HEK293 (cell line): Measurements from ENCODE around the gene TLCD3B.

Experiments used
- CTCF ChIA-PET: fragments of 350-600 bp; formaldehyde crosslinking; extraction: SDS; loops from one replicate; lab custom pipeline; 2021; ENCODE audit warnings: antibody characterized with exemption; lab: Yijun Ruan, JAX
- POLR2A ChIA-PET: fragments of 300-600 bp; formaldehyde crosslinking; extraction: SDS; loops from one replicate; lab custom pipeline; 2020; ENCODE audit warnings: antibody characterized with exemption, inconsistent platforms; lab: Yijun Ruan, JAX
- H3K27ac ChIP-seq: fragments of 200-500 bp; sonication (Bioruptor generic); 2 replicates; pipeline ENCODE4 v1.5.1; 2014; ENCODE audit warnings: low read depth, low read length, control low read depth, inconsistent platforms; ENCODE audit errors: extremely low read depth
- H3K36me3 ChIP-seq, 2 experiments: fragments of 200-500 bp in 1 of 2; sonication (Bioruptor generic) in 1 of 2; 1 replicate in 1 of 2; 2 replicates in 1 of 2; pipeline ENCODE4 v1.5.1; 2014 to 2017; ENCODE audit warnings: inconsistent platforms in 2 of 2, low read length in 2 of 2; ENCODE audit not compliant: control insufficient read depth in 2 of 2, insufficient read depth in 1 of 2
- H3K4me1 ChIP-seq: fragments of 200-500 bp; sonication (Bioruptor generic); 2 replicates; pipeline ENCODE4 v1.5.1; 2014; ENCODE audit warnings: mild to moderate bottlenecking, low read length, inconsistent platforms; ENCODE audit not compliant: control insufficient read depth, insufficient read depth
- H3K4me3 ChIP-seq: 2 replicates; pipeline ENCODE4 v1.5.1; 2011; ENCODE audit warnings: low read depth, mild to moderate bottlenecking, control low read depth, low read length, moderate library complexity
- H3K9me3 ChIP-seq: fragments of 200-500 bp; sonication (Bioruptor generic); 2 replicates; pipeline ENCODE4 v1.5.1; 2014; ENCODE audit warnings: low read depth, low read length, inconsistent platforms; ENCODE audit not compliant: control insufficient read depth, insufficient read depth
- GLIS2 ChIP-seq: fragments of 450-650 bp; formaldehyde crosslinking; IDR thresholded peaks from 2 replicates; pipeline ENCODE4 v1.5.1; 2016; ENCODE audit warnings: missing biosample characterization, missing genetic modification characterization
- YY2 ChIP-seq: fragments of 450-650 bp; formaldehyde crosslinking; IDR thresholded peaks from 2 replicates; pipeline ENCODE4 v1.5.1; 2016; ENCODE audit warnings: missing biosample characterization, missing genetic modification characterization
- ZBTB17 ChIP-seq: fragments of 450-650 bp; formaldehyde crosslinking; IDR thresholded peaks from 2 replicates; pipeline ENCODE4 v1.5.1; 2016; ENCODE audit warnings: missing biosample characterization, missing genetic modification characterization
- ZBTB21 ChIP-seq: fragments of 450-650 bp; formaldehyde crosslinking; IDR thresholded peaks from 2 replicates; pipeline ENCODE4 v1.5.1; 2017; ENCODE audit warnings: missing biosample characterization, missing genetic modification characterization
- ZBTB8A ChIP-seq: fragments of 450-650 bp; formaldehyde crosslinking; IDR thresholded peaks from 2 replicates; pipeline ENCODE4 v1.5.1; 2016; ENCODE audit warnings: missing biosample characterization, missing genetic modification characterization
- ZNF211 ChIP-seq: fragments of 450-650 bp; formaldehyde crosslinking; IDR thresholded peaks from 2 replicates; pipeline ENCODE4 v1.5.1; 2016; ENCODE audit warnings: low read depth, missing biosample characterization, missing genetic modification characterization
- ZNF266 ChIP-seq: fragments of 450-650 bp; formaldehyde crosslinking; IDR thresholded peaks from 2 replicates; pipeline ENCODE4 v1.5.1; 2016; ENCODE audit warnings: missing biosample characterization, missing genetic modification characterization, low read depth
- ZNF426 ChIP-seq: fragments of 450-650 bp; formaldehyde crosslinking; IDR thresholded peaks from 2 replicates; pipeline ENCODE4 v1.5.1; 2017; ENCODE audit warnings: missing biosample characterization, missing genetic modification characterization, mild to moderate bottlenecking, inconsistent platforms, moderate library complexity
- ZNF571 ChIP-seq: fragments of 450-650 bp; formaldehyde crosslinking; IDR thresholded peaks from 2 replicates; pipeline ENCODE4 v1.5.0; 2017; ENCODE audit warnings: missing biosample characterization, missing genetic modification characterization
- ZNF654 ChIP-seq: fragments of 450-650 bp; formaldehyde crosslinking; IDR thresholded peaks from 2 replicates; pipeline ENCODE4 v1.5.1; 2016; ENCODE audit warnings: low read depth, missing biosample characterization, missing genetic modification characterization
- ZNF677 ChIP-seq: fragments of 450-650 bp; IDR thresholded peaks from 2 replicates; pipeline ENCODE4 v1.5.0; 2018; ENCODE audit warnings: missing biosample characterization, mild to moderate bottlenecking, missing genetic modification characterization, moderate library complexity
- ZNF843 ChIP-seq: fragments of 450-650 bp; formaldehyde crosslinking; IDR thresholded peaks from 2 replicates; pipeline ENCODE4 v1.5.1; 2016; ENCODE audit warnings: missing biosample characterization, missing genetic modification characterization
- TF ChIP-seq, protein P1 (sequence below): fragments of 450-650 bp; formaldehyde crosslinking; IDR thresholded peaks from 2 replicates; pipeline ENCODE4 v1.5.1; 2016; ENCODE audit warnings: missing biosample characterization, missing genetic modification characterization
- TF ChIP-seq, protein P2 (sequence below): fragments of 450-650 bp; formaldehyde crosslinking; IDR thresholded peaks from 2 replicates; pipeline ENCODE4 v1.5.1; 2016; ENCODE audit warnings: missing biosample characterization, missing genetic modification characterization
- TF ChIP-seq, protein P3 (sequence below): fragments of 450-650 bp; formaldehyde crosslinking; IDR thresholded peaks from 2 replicates; pipeline ENCODE4 v1.5.1; 2016; ENCODE audit warnings: missing biosample characterization, missing genetic modification characterization
- TF ChIP-seq, protein P4 (sequence below): fragments of 450-650 bp; formaldehyde crosslinking; IDR thresholded peaks from 2 replicates; pipeline ENCODE4 v1.5.1; 2017; ENCODE audit warnings: missing biosample characterization, missing genetic modification characterization
- TF ChIP-seq, protein P5 (sequence below): fragments of 450-650 bp; formaldehyde crosslinking; conservative IDR thresholded peaks from 2 replicates; pipeline ENCODE4 v1.5.1; 2016; ENCODE audit warnings: low read depth, missing biosample characterization, missing genetic modification characterization

TLCD3B gene

DNA sequence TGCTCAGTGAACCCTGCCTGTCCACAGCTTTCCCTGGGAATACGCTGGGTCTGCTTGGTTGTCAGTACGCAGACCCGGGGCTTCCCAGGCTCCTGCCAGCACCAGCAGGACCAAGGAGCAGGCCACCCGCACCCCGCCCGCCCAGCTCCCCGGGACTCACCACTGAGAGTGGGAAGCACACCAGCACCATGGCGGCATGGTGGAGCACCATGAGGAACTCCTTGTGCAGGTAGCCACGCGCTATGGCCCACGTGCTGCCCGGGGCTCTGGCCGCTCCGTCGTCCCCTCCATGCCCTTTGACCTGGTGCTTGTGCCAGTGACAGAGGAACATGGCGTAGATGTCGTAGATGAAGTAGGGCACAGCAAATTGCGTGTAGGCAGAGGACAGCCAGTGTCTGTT, 4.6 kb downstream of the TLCD3B start:
- TF ChIP-seq ZNF843 (tag by site-specific recombination) (no peak), ZNF426 (no peak), ZNF654 (no peak), ZNF211 (tag by site-specific recombination) (no peak), ZBTB17 (tag by site-specific recombination) (no peak), ZBTB21 (tag by site-specific recombination) (no peak), YY2 (tag by site-specific recombination) (no peak), ZNF677 (tag by site-specific recombination) (no peak), ZNF266 (tag by site-specific recombination) (no peak)
- TF ChIP-seq, protein P1, sequence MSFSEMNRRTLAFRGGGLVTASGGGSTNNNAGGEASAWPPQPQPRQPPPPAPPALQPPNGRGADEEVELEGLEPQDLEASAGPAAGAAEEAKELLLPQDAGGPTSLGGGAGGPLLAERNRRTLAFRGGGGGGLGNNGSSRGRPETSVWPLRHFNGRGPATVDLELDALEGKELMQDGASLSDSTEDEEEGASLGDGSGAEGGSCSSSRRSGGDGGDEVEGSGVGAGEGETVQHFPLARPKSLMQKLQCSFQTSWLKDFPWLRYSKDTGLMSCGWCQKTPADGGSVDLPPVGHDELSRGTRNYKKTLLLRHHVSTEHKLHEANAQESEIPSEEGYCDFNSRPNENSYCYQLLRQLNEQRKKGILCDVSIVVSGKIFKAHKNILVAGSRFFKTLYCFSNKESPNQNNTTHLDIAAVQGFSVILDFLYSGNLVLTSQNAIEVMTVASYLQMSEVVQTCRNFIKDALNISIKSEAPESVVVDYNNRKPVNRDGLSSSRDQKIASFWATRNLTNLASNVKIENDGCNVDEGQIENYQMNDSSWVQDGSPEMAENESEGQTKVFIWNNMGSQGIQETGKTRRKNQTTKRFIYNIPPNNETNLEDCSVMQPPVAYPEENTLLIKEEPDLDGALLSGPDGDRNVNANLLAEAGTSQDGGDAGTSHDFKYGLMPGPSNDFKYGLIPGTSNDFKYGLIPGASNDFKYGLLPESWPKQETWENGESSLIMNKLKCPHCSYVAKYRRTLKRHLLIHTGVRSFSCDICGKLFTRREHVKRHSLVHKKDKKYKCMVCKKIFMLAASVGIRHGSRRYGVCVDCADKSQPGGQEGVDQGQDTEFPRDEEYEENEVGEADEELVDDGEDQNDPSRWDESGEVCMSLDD (tag by site-specific recombination), result no peak
- TF ChIP-seq, protein P2, sequence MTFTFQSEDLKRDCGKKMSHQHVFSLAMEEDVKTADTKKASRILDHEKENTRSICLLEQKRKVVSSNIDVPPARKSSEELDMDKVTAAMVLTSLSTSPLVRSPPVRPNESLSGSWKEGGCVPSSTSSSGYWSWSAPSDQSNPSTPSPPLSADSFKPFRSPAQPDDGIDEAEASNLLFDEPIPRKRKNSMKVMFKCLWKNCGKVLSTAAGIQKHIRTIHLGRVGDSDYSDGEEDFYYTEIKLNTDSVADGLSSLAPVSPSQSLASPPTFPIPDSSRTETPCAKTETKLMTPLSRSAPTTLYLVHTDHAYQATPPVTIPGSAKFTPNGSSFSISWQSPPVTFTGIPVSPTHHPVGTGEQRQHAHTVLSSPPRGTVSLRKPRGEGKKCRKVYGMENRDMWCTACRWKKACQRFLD (tag by site-specific recombination), result no peak
- Histone ChIP-seq H3K4me3 (no peak overlapping the region), H3K4me1 (no peaks in the 10 kb centered on the region), H3K36me3 (no peaks in the 10 kb centered on the region), H3K27ac (no peak overlapping the region), H3K9me3 (no peaks in the 10 kb centered on the region)
- ChIA-PET CTCF (interaction anchor here (0.6 kb wide), 1 partner anchor 178 kb away, joined by 3 read pairs; no protein-coding TSS in a partner anchor), POLR2A (no interaction called here)

DNA sequence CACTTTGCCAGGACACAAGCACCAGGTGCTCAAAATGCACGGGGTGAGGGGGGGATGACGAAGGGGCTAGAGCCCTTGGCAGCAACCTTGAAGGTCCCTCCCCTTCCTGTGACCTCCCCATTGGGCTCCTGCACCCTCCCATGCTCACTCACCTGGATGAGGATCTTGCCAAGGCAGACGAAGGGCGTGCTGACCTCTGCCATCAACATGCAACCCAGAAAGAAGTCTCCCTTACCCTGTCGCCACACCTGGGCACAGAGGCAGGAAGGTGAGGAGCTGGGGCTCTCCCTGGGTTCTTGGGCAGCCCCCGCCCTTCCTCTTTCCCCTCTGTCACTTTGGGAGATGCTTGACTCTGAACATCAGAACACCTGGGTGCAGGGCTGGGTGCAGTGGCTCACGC, 5.5 kb downstream of the TLCD3B start:
- Histone ChIP-seq H3K36me3 (no peaks in the 10 kb centered on the region), H3K4me1 (no peaks in the 10 kb centered on the region), H3K9me3 (no peaks in the 10 kb centered on the region), H3K27ac (no peak overlapping the region), H3K4me3 (no peak overlapping the region)
- POLR2A ChIA-PET, result no interaction called here
- CTCF ChIA-PET, result interaction anchor here (0.6 kb wide), 1 partner anchor 14 kb away, joined by 3 read pairs; no protein-coding TSS in a partner anchor
- TF ChIP-seq ZBTB8A (tag by site-specific recombination) (no peak), ZNF571 (tag by site-specific recombination) (no peak), ZNF677 (tag by site-specific recombination) (no peak), GLIS2 (tag by site-specific recombination) (peak; percentile 26; the same call in 1 of the 2 replicates)
- TF ChIP-seq, protein P3, sequence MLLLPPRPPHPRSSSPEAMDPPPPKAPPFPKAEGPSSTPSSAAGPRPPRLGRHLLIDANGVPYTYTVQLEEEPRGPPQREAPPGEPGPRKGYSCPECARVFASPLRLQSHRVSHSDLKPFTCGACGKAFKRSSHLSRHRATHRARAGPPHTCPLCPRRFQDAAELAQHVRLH (tag by site-specific recombination), result no peak
- TF ChIP-seq, protein P4, sequence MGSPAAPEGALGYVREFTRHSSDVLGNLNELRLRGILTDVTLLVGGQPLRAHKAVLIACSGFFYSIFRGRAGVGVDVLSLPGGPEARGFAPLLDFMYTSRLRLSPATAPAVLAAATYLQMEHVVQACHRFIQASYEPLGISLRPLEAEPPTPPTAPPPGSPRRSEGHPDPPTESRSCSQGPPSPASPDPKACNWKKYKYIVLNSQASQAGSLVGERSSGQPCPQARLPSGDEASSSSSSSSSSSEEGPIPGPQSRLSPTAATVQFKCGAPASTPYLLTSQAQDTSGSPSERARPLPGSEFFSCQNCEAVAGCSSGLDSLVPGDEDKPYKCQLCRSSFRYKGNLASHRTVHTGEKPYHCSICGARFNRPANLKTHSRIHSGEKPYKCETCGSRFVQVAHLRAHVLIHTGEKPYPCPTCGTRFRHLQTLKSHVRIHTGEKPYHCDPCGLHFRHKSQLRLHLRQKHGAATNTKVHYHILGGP (tag by site-specific recombination), result no peak
- TF ChIP-seq, protein P5, sequence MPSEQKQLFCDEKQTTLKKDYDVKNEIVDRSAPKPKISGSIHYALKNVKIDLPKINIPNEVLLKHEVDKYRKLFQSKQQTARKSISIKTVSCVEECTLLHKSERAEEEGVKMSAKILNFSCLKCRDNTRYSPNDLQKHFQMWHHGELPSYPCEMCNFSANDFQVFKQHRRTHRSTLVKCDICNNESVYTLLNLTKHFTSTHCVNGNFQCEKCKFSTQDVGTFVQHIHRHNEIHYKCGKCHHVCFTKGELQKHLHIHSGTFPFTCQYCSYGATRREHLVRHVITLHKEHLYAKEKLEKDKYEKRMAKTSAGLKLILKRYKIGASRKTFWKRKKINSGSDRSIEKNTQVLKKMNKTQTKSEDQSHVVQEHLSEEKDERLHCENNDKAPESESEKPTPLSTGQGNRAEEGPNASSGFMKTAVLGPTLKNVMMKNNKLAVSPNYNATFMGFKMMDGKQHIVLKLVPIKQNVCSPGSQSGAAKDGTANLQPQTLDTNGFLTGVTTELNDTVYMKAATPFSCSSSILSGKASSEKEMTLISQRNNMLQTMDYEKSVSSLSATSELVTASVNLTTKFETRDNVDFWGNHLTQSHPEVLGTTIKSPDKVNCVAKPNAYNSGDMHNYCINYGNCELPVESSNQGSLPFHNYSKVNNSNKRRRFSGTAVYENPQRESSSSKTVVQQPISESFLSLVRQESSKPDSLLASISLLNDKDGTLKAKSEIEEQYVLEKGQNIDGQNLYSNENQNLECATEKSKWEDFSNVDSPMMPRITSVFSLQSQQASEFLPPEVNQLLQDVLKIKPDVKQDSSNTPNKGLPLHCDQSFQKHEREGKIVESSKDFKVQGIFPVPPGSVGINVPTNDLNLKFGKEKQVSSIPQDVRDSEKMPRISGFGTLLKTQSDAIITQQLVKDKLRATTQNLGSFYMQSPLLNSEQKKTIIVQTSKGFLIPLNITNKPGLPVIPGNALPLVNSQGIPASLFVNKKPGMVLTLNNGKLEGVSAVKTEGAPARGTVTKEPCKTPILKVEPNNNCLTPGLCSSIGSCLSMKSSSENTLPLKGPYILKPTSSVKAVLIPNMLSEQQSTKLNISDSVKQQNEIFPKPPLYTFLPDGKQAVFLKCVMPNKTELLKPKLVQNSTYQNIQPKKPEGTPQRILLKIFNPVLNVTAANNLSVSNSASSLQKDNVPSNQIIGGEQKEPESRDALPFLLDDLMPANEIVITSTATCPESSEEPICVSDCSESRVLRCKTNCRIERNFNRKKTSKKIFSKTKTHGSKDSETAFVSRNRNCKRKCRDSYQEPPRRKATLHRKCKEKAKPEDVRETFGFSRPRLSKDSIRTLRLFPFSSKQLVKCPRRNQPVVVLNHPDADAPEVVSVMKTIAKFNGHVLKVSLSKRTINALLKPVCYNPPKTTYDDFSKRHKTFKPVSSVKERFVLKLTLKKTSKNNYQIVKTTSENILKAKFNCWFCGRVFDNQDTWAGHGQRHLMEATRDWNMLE (tag by site-specific recombination), result no peak
